HEK293T (cell line): ENCODE results near the gene TUBA8.
"Not testable (repeated sequence)": the region's sequence is repeated elsewhere in the genome, so short reads cannot be mapped to it uniquely, and the experiment has no call there.

ENCODE experiments used
- CTCF ChIA-PET: fragments of 350-600 bp; formaldehyde crosslinking; extraction: SDS; loops from one replicate; lab custom pipeline; 2021; ENCODE audit warnings: antibody characterized with exemption, inconsistent platforms; lab: Yijun Ruan, JAX
- POLR2A ChIA-PET: fragments of 350-600 bp; formaldehyde crosslinking; extraction: SDS; loops from one replicate; lab custom pipeline; 2020; ENCODE audit warnings: antibody characterized with exemption, inconsistent platforms; lab: Yijun Ruan, JAX
- DNase-seq: peaks from one replicate; pipeline ENCODE4 v3.0.0; 2012; ENCODE audit warnings: mixed read lengths; ENCODE audit errors: extremely low spot score
- ARNT ChIP-seq: fragments of 450-650 bp; IDR thresholded peaks from 2 replicates; pipeline ENCODE4 v1.6.1; 2017; ENCODE audit warnings: mild to moderate bottlenecking
- BHLHE40 ChIP-seq: fragments of 450-650 bp; IDR thresholded peaks from 2 replicates; pipeline ENCODE4 v1.6.1; 2016; ENCODE audit warnings: mild to moderate bottlenecking, moderate library complexity, borderline replicate concordance
- CTBP1 ChIP-seq: fragments of 450-650 bp; IDR thresholded peaks from 2 replicates; pipeline ENCODE4 v1.6.1; 2016; ENCODE audit warnings: borderline replicate concordance
- ELF4 ChIP-seq: fragments of 450-650 bp; IDR thresholded peaks from 2 replicates; pipeline ENCODE4 v1.6.1; 2017; ENCODE audit warnings: antibody characterized with exemption
- FOXA1 ChIP-seq: fragments of 450-650 bp; IDR thresholded peaks from 2 replicates; pipeline ENCODE4 v1.6.1; 2016; ENCODE audit warnings: mild to moderate bottlenecking
- FOXK2 ChIP-seq: fragments of 450-650 bp; IDR thresholded peaks from 2 replicates; pipeline ENCODE4 v1.6.1; 2016; ENCODE audit warnings: mild to moderate bottlenecking
- FOXM1 ChIP-seq: fragments of 450-650 bp; IDR thresholded peaks from 2 replicates; pipeline ENCODE4 v1.6.1; 2017; ENCODE audit warnings: mild to moderate bottlenecking, borderline replicate concordance
- HDGF ChIP-seq: fragments of 450-650 bp; IDR thresholded peaks from 2 replicates; pipeline ENCODE4 v1.6.1; 2017; ENCODE audit warnings: antibody characterized with exemption, borderline replicate concordance
- L3MBTL2 ChIP-seq: fragments of 450-650 bp; conservative IDR thresholded peaks from 2 replicates; pipeline ENCODE4 v1.6.1; 2016; ENCODE audit warnings: mild to moderate bottlenecking
- LEF1 ChIP-seq: fragments of 450-650 bp; IDR thresholded peaks from 2 replicates; pipeline ENCODE4 v1.6.1; 2017; ENCODE audit warnings: mild to moderate bottlenecking, borderline replicate concordance
- NFRKB ChIP-seq: fragments of 450-650 bp; IDR thresholded peaks from 2 replicates; pipeline ENCODE4 v1.6.1; 2016; ENCODE audit warnings: mild to moderate bottlenecking, moderate library complexity
- SP1 ChIP-seq: fragments of 450-650 bp; IDR thresholded peaks from 2 replicates; pipeline ENCODE4 v1.6.1; 2017
- SUZ12 ChIP-seq: fragments of 450-650 bp; IDR thresholded peaks from 2 replicates; pipeline ENCODE4 v1.6.1; 2016; ENCODE audit warnings: mild to moderate bottlenecking
- TARDBP ChIP-seq: fragments of 450-650 bp; IDR thresholded peaks from 2 replicates; pipeline ENCODE4 v1.6.1; 2016
- ZNF384 ChIP-seq: fragments of 450-650 bp; IDR thresholded peaks from 2 replicates; pipeline ENCODE4 v1.6.1; 2016
- TF ChIP-seq, protein P1 (sequence below): fragments of 450-650 bp; IDR thresholded peaks from 2 replicates; pipeline ENCODE4 v1.6.1; 2016

The TUBA8 gene

DNA sequence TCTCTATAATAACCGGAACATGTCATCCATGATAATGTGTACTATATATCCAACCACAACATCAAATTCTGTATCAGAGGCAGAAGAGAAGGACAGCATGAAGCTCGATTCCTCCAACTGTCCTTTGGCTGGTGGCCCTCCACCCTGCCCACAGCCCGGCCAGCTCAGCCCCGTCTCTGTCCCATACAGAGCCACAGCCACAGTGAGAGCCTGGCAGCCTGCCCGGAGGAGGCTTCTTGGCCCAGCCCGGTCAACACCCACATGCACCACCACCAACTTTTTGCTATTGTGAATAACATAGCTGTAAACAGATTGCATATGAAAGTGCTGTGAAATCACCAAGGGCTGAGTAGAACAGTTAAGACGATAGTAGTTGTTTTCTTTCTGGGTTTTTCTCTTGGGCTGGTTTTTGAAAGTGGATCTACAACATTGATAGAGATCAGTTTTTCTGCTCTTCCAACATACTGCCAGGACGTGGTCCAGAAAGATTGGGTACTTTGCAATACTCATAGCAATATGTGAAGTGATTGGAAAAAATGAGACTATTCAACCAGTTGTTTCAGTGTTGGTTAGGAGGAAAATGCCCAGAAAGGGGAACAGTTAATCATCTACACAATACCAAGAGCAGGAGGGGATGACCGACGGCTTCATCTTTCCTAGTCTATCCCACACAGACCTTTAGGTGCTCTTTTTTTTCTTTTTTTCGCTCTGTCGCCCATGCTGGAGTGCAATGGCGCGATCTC is 6.9 kb upstream of the TUBA8 start:
- TF ChIP-seq, protein P1, sequence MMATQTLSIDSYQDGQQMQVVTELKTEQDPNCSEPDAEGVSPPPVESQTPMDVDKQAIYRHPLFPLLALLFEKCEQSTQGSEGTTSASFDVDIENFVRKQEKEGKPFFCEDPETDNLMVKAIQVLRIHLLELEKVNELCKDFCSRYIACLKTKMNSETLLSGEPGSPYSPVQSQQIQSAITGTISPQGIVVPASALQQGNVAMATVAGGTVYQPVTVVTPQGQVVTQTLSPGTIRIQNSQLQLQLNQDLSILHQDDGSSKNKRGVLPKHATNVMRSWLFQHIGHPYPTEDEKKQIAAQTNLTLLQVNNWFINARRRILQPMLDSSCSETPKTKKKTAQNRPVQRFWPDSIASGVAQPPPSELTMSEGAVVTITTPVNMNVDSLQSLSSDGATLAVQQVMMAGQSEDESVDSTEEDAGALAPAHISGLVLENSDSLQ: no peak
- no peak for TF ChIP-seq LEF1
- CTCF ChIA-PET: no interaction called here
- POLR2A ChIA-PET: no interaction called here
- no peak for DNase-seq

GRCh38 chr22:18104566-18104965 is 6.0 kb upstream of the TUBA8 start:
- POLR2A ChIA-PET: no interaction called here
- DNase-seq: no peak
- CTCF ChIA-PET: interaction anchor here (0.5 kb wide), 1 partner anchor 488 kb away, joined by 3 read pairs; no protein-coding TSS in a partner anchor
- TF ChIP-seq SP1: no peak
- no peak for TF ChIP-seq L3MBTL2
- TF ChIP-seq NFRKB: no peak
- no peak for TF ChIP-seq ELF4
- no peak for TF ChIP-seq CTBP1
- no peak for TF ChIP-seq FOXM1
- TF ChIP-seq LEF1: no peak
- no peak for TF ChIP-seq ZNF384
- no peak for TF ChIP-seq SUZ12
- TF ChIP-seq FOXA1: no peak
- no peak for TF ChIP-seq HDGF
- no peak for TF ChIP-seq BHLHE40
- no peak for TF ChIP-seq FOXK2
- no peak for TF ChIP-seq ARNT
- TF ChIP-seq, protein P1: no peak
- no peak for TF ChIP-seq TARDBP

- CTCF ChIA-PET: interaction anchor here (0.6 kb wide), 1 partner anchor 8 kb away, joined by 3 read pairs; no protein-coding TSS in a partner anchor
- POLR2A ChIA-PET: interaction anchor here (1.1 kb wide), 1 partner anchor 28 kb away, joined by 4 read pairs; the partner anchor contains the start of gene PEX26
Measured at GRCh38 chr22:18105981-18106380, 4.6 kb upstream of the TUBA8 start.

GRCh38 chr22:18106550-18107341 is 3.9 kb upstream of the TUBA8 start:
- ChIA-PET POLR2A (interaction anchor here (1.1 kb wide), 1 partner anchor 29 kb away, joined by 4 read pairs; the partner anchor contains the start of gene PEX26), CTCF (interaction anchor here (0.6 kb wide), 1 partner anchor 8 kb away, joined by 3 read pairs; no protein-coding TSS in a partner anchor)

More at GRCh38 chr22:18105981-18106380, 4.6 kb upstream of the TUBA8 start:
- DNase-seq: not testable (repeated sequence)

GRCh38 chr22:18108187-18108586 is 2.4 kb upstream of the TUBA8 start:
- DNase-seq: no peak
- CTCF ChIA-PET: no interaction called here
- TF ChIP-seq ELF4: no peak
- POLR2A ChIA-PET: no interaction called here

More at GRCh38 chr22:18106550-18107341, 3.9 kb upstream of the TUBA8 start:
- not testable (repeated sequence) for DNase-seq

GRCh38 chr22:18109410-18110193 is 1.0 kb upstream of the TUBA8 start:
- POLR2A ChIA-PET: no interaction called here
- TF ChIP-seq ELF4: no peak
- no peak for TF ChIP-seq SP1
- TF ChIP-seq, protein P1: no peak
- TF ChIP-seq TARDBP: no peak
- no peak for TF ChIP-seq NFRKB
- TF ChIP-seq ZNF384: no peak
- TF ChIP-seq BHLHE40: no peak
- no peak for TF ChIP-seq CTBP1
- CTCF ChIA-PET: no interaction called here
- DNase-seq: no peak
